Measurements from ENCODE around the gene TRPT1. TPM values are rescaled to one million over a fixed set of nuclear protein-coding genes. Genes with fewer than 3 reads are reported as not detected.

Gene TRPT1
- total RNA-seq, 3 donors from 2014 or later (not counting 1 experiment from before 2014, with no cell fraction given) = 22.7 to 30.8 (median 28.5) TPM

DNA sequence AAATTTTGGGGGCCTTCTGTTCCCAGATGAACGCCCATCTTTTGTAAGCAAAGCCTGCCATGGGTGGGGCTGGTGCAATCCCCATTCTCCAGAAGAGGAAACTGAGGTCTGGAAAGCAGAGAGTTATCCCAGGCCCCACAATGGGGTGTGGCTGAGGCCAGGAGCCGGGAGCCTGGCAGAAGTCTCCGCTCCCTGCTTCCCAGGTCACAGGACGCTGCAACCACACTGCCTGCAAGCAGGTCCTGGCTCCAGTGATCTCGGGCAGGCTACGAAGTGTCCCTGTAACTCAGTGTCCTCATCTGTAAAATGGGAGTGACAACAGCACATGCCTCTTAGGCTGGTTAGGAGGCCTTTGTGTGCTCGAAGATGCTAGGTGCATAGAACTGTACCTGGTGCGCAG, 27.1 kb upstream of the TRPT1 start:
- no peaks in the 10 kb centered on the region for H3K27me3 Mint-ChIP-seq (ENCODE audit: low read depth in 2 of 2)
- Histone ChIP-seq H3K27me3 (ENCODE audit: control insufficient read depth, insufficient read depth, low read length) (no peaks in the 10 kb centered on the region), H3K27ac (ENCODE audit: low read length) (no peak overlapping the region), H3K4me1 (ENCODE audit: control insufficient read depth, insufficient read depth, low read length) (peaks cover 27% of the 10 kb centered on the region), H3K4me3 (ENCODE audit: low read length) (no peak overlapping the region), H3K36me3 (ENCODE audit: control insufficient read depth, insufficient read depth, low read length) (peaks cover 6% of the 10 kb centered on the region), H3K9me3 (ENCODE audit: control insufficient read depth, insufficient read depth, low read length) (no peaks in the 10 kb centered on the region)
- 94% methylated on average over 8 of the region's 8 CpGs for WGBS (ENCODE audit: insufficient coverage)
- TF ChIP-seq, protein P1, sequence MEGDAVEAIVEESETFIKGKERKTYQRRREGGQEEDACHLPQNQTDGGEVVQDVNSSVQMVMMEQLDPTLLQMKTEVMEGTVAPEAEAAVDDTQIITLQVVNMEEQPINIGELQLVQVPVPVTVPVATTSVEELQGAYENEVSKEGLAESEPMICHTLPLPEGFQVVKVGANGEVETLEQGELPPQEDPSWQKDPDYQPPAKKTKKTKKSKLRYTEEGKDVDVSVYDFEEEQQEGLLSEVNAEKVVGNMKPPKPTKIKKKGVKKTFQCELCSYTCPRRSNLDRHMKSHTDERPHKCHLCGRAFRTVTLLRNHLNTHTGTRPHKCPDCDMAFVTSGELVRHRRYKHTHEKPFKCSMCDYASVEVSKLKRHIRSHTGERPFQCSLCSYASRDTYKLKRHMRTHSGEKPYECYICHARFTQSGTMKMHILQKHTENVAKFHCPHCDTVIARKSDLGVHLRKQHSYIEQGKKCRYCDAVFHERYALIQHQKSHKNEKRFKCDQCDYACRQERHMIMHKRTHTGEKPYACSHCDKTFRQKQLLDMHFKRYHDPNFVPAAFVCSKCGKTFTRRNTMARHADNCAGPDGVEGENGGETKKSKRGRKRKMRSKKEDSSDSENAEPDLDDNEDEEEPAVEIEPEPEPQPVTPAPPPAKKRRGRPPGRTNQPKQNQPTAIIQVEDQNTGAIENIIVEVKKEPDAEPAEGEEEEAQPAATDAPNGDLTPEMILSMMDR (IDR thresholded peaks at IDR 0.05) = no peak
- peaks cover 2 to 15% of the 10 kb centered on the region in 2 donors for H3K4me1 Mint-ChIP-seq
- no peaks in the 10 kb centered on the region for H3K36me3 Mint-ChIP-seq
- H3K27ac Mint-ChIP-seq = no peak overlapping the region
- no peak for DNase-seq
- ATAC-seq = no peak
- no peak overlapping the region for H3K4me3 Mint-ChIP-seq
- H3K9me3 Mint-ChIP-seq = no peaks in the 10 kb centered on the region
- intact Hi-C loops (cut with micrococcal nuclease) = no loop called here

DNA sequence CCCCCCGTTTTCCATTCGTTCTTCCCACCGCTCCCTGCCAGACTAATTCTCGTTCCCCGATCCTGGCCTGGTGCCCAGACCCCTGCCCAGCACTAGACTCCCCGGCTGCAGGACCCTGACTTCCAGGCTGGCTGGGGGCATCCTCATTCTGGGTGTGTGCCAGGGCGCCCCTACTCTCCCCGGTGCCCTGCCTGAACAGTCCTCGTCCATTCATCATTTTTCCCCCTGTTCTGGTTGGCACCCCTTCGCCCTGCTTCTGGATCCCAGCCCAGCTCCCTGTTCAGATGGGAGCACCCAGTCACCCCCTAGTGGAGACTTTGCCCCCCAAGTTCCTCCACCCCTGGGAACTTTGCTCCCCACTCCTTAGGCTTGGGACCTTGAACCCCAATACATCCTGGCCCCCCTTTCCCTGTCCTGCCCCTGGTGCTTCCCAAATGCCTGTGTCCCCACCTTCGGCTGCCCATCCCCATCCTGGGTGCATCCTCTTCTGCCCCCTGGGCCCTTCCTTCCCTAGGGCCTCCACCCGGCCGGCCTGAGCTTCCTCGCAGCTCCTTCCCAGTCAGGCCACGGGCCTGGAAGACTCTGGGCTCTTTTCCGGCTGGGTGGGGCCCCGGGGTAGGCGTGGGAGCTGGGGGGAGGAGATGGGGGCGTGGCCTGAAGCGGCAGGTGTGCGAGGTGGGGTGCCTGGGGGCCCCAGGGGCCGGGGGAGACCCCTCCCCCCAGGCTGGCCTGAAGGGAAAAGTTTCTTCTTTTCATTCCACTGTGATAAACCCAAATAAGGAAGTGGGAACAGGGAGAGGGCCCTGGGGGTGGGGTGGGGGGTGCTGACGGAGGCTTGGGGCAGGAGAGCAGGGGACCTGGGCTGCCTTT, 26.3 kb upstream of the TRPT1 start:
- Mint-ChIP-seq H3K4me1 (peaks cover 10 to 23% of the 10 kb centered on the region in 2 donors), H3K36me3 (no peaks in the 10 kb centered on the region), H3K27ac (peak overlapping the region in 1 of 2 donors; percentile 86), H3K9me3 (no peaks in the 10 kb centered on the region), H3K27me3 (ENCODE audit: low read depth in 2 of 2) (no peaks in the 10 kb centered on the region), H3K4me3 (peak overlapping the region; percentile 86)
- ATAC-seq (no peak), DNase-seq (peak in 1 of 2 donors; percentile 56)
- H3K27me3 ChIP-seq (ENCODE audit: control insufficient read depth, insufficient read depth, low read length) = no peaks in the 10 kb centered on the region
- no peaks in the 10 kb centered on the region for H3K9me3 ChIP-seq (ENCODE audit: control insufficient read depth, insufficient read depth, low read length)
- TF ChIP-seq, protein P1 (IDR thresholded peaks at IDR 0.05) = no peak
- peak overlapping the region; percentile 58 for H3K4me3 ChIP-seq (ENCODE audit: low read length)
- intact Hi-C loops (cut with micrococcal nuclease) = no loop called here
- no peak overlapping the region for H3K27ac ChIP-seq (ENCODE audit: low read length)
- H3K36me3 ChIP-seq (ENCODE audit: control insufficient read depth, insufficient read depth, low read length) = peaks cover 6% of the 10 kb centered on the region
- WGBS (ENCODE audit: insufficient coverage) = 14% methylated on average over 16 of the region's 23 CpGs
- H3K4me1 ChIP-seq (ENCODE audit: control insufficient read depth, insufficient read depth, low read length) = peaks cover 34% of the 10 kb centered on the region

DNA sequence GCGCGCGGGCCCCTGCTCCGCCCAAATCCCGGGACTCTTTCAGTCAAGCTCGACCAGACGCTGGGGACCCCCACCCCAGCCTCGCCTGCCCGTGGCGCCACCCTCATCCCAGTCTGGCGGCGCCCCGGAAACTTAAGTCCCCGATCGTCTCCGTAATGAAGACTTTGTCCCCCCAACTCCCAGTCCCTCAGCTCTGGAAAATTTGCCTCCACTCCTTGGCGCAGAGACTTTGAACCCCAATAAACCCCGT, 25.7 kb upstream of the TRPT1 start:
- no peak for ATAC-seq
- H3K4me3 ChIP-seq (ENCODE audit: low read length) = peak overlapping the region; percentile 58

More for the DNA sequence above, 25.7 kb upstream of the TRPT1 start:
- Mint-ChIP-seq H3K27ac (peak overlapping the region in 1 of 2 donors; percentile 86), H3K9me3 (no peaks in the 10 kb centered on the region), H3K27me3 (ENCODE audit: low read depth in 2 of 2) (no peaks in the 10 kb centered on the region), H3K36me3 (no peaks in the 10 kb centered on the region), H3K4me1 (peaks cover 14 to 29% of the 10 kb centered on the region in 2 donors), H3K4me3 (peak overlapping the region; percentile 86)
- TF ChIP-seq, protein P1 (IDR thresholded peaks at IDR 0.05) = no peak
- H3K36me3 ChIP-seq (ENCODE audit: control insufficient read depth, insufficient read depth, low read length) = peaks cover 5% of the 10 kb centered on the region
- 1% methylated on average over 18 of the region's 18 CpGs for WGBS (ENCODE audit: insufficient coverage)
- H3K27me3 ChIP-seq (ENCODE audit: control insufficient read depth, insufficient read depth, low read length) = no peaks in the 10 kb centered on the region
- no peak for DNase-seq
- no peaks in the 10 kb centered on the region for H3K9me3 ChIP-seq (ENCODE audit: control insufficient read depth, insufficient read depth, low read length)
- H3K4me1 ChIP-seq (ENCODE audit: control insufficient read depth, insufficient read depth, low read length) = peaks cover 39% of the 10 kb centered on the region
- H3K27ac ChIP-seq (ENCODE audit: low read length) = no peak overlapping the region
- intact Hi-C loops (cut with micrococcal nuclease) = loop anchor here (1.0 to 2.0 kb wide), 2 partner anchors 17 to 50 kb away; no protein-coding TSS in a partner anchor
